Calu3 (cell line): ENCODE results near the gene PNPLA7. TPM values are rescaled to one million over a fixed set of nuclear protein-coding genes. Genes with fewer than 3 reads are reported as not detected.

Source experiments
- BruUV-seq: library from RNA; stranded (reverse); fragments of 400-500 nt; replicated peaks from 2 replicates; lab custom pipeline; 2021; lab: Mats Ljungman, UMichigan
- CTCF ChIA-PET: fragments of 300-600 bp; sonication (Branson Sonifier 250); formaldehyde crosslinking; loops from one replicate; lab custom pipeline; 2022; ENCODE audit warnings: antibody characterized with exemption; lab: Charles Lee
- DNase-seq: peaks from one replicate; pipeline ENCODE4 v3.0.0; 2022
- H3K27ac Mint-ChIP-seq: one replicate; pipeline ENCODE4 v1.8.0; 2022; ENCODE audit warnings: mixed read lengths; ENCODE audit not compliant: unreplicated experiment
- H3K27me3 Mint-ChIP-seq: one replicate; pipeline ENCODE4 v1.8.0; 2022; ENCODE audit warnings: mixed read lengths; ENCODE audit not compliant: unreplicated experiment
- H3K36me3 Mint-ChIP-seq: one replicate; pipeline ENCODE4 v1.8.0; 2022; ENCODE audit warnings: mild to moderate bottlenecking, moderate library complexity, mixed read lengths; ENCODE audit not compliant: insufficient read depth, unreplicated experiment
- H3K4me1 Mint-ChIP-seq: one replicate; pipeline ENCODE4 v1.8.0; 2022; ENCODE audit warnings: mild to moderate bottlenecking, low read depth, mixed read lengths; ENCODE audit not compliant: unreplicated experiment
- H3K4me3 Mint-ChIP-seq: one replicate; pipeline ENCODE4 v1.8.0; 2022; ENCODE audit warnings: mild to moderate bottlenecking, low read depth, moderate library complexity, mixed read lengths; ENCODE audit not compliant: unreplicated experiment
- H3K9me3 Mint-ChIP-seq: one replicate; pipeline ENCODE4 v1.8.0; 2022; ENCODE audit warnings: low read depth, mixed read lengths; ENCODE audit not compliant: unreplicated experiment
- intact Hi-C: fragments of 100-400 bp; cut with micrococcal nuclease; formaldehyde crosslinking; loops from one replicate; pipeline ENCODE4 v1.10.0; 2022; ENCODE audit not compliant: unreplicated experiment
- total RNA-seq: library from RNA; stranded (reverse); gene quantifications from 2 replicates; pipeline ENCODE4 v1.2.3, GENCODE V29; 2022
- TF ChIP-seq, protein P1 (sequence below): fragments of 200-600 bp; IDR thresholded peaks from one replicate; pipeline ENCODE4 v1.8.0; 2022; ENCODE audit warnings: antibody characterized with exemption; ENCODE audit not compliant: unreplicated experiment

Gene PNPLA7
- total RNA-seq, 1 experiment from 2014 or later = 1.8 TPM

DNA sequence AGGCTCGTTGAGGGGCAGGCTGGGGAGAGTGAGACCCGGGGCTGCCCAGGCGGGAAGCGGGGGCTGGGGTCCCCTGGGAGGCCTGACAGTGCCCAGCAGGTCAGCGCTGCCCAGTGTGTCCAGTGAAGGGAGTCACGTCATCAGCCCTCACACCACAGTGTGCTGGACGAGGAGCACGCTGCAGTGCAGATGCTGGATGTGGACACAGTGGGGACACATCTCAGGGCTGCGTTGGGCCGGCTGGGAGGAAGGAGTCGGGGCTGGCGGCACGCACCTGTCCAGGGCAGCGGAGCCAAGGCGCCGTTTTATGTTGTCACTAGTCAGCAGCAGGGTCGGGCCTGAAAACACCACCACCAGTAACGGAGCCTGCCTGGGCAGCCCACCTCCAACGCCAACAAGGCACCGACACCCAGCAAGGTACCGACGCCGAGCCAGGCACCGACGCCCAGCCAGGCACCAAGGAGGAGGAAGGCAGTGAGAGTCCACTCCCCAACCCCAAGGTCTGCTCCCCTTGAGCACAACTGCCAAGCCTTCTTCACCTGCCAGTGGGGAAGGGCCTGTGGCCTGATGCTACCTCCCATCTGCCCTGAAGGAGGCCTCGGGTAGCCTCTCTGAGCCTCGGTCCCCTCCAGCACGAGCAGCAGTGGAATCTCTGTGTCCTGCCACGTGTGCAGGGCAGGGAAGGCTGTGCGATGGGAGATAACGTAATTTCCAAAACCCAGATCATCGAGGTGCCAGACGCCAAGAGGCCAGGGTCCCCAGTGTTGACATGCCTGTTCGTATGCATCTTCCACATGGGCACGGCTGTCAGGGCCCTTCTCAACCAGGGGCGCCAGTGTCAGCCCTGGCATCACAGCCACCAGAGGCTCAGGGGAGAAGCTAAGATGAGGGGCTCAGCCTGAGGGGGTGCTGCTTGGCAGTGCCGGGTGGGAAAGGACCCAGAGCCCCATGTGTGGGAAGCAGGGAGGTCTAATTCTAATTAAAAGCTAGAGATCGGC is 69.2 kb downstream of the PNPLA7 start:
- H3K27ac Mint-ChIP-seq = no peak overlapping the region
- no peak for DNase-seq
- no TSS peak for BruUV-seq
- peaks cover 21% of the 10 kb centered on the region for H3K27me3 Mint-ChIP-seq
- peaks cover 2% of the 10 kb centered on the region for H3K9me3 Mint-ChIP-seq
- CTCF ChIA-PET = no interaction called here
- H3K4me1 Mint-ChIP-seq = no peaks in the 10 kb centered on the region
- H3K36me3 Mint-ChIP-seq = no peaks in the 10 kb centered on the region
- intact Hi-C loops = no loop called here
- TF ChIP-seq, protein P1, sequence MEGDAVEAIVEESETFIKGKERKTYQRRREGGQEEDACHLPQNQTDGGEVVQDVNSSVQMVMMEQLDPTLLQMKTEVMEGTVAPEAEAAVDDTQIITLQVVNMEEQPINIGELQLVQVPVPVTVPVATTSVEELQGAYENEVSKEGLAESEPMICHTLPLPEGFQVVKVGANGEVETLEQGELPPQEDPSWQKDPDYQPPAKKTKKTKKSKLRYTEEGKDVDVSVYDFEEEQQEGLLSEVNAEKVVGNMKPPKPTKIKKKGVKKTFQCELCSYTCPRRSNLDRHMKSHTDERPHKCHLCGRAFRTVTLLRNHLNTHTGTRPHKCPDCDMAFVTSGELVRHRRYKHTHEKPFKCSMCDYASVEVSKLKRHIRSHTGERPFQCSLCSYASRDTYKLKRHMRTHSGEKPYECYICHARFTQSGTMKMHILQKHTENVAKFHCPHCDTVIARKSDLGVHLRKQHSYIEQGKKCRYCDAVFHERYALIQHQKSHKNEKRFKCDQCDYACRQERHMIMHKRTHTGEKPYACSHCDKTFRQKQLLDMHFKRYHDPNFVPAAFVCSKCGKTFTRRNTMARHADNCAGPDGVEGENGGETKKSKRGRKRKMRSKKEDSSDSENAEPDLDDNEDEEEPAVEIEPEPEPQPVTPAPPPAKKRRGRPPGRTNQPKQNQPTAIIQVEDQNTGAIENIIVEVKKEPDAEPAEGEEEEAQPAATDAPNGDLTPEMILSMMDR = no peak
- H3K4me3 Mint-ChIP-seq = no peak overlapping the region

DNA sequence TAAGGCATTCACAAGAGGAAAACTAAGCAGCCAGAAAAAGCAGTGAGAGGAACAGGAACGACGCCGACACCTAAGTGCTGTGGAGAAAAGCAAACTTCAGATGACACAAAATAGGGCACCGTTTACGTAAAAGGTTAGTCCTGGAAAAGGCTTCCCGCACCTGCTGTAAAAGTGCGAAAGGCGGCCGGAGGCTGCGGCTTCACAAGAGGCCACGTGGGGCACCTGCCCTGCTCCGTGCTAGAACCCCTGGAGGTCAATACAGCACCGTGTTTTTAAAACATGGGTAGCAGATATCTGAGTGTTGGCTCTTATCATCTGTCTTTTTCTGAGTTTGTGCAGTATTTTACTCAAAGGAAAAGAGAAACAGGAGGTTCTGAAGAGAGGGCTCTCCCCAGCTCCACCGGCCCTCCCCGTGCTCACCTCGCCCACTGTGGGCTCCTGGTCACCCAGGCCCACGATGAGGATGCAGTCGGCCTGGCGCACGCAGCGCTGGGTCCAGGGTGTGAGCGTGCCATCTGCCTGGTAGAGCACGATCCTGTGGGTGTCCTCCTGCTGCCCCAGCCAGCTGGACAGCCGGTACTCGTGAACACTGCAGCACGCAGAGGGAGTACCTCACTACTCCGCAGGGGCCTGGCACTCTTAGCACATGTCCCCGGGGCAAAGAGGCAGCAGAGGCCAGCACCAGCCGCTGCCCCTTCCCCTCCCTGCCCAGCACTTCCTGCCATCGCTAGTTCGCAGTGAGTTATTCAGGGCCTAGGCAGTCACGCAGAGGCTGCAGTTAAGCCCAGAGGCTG is 70.1 kb downstream of the PNPLA7 start:
- no peak for DNase-seq
- Mint-ChIP-seq H3K9me3 (peaks cover 5% of the 10 kb centered on the region), H3K4me3 (no peak overlapping the region), H3K36me3 (no peaks in the 10 kb centered on the region), H3K27ac (no peak overlapping the region), H3K4me1 (no peaks in the 10 kb centered on the region), H3K27me3 (peaks cover 26% of the 10 kb centered on the region)
- TF ChIP-seq, protein P1 = no peak
- BruUV-seq = no TSS peak
- intact Hi-C loops = no loop called here
- CTCF ChIA-PET = no interaction called here

DNA sequence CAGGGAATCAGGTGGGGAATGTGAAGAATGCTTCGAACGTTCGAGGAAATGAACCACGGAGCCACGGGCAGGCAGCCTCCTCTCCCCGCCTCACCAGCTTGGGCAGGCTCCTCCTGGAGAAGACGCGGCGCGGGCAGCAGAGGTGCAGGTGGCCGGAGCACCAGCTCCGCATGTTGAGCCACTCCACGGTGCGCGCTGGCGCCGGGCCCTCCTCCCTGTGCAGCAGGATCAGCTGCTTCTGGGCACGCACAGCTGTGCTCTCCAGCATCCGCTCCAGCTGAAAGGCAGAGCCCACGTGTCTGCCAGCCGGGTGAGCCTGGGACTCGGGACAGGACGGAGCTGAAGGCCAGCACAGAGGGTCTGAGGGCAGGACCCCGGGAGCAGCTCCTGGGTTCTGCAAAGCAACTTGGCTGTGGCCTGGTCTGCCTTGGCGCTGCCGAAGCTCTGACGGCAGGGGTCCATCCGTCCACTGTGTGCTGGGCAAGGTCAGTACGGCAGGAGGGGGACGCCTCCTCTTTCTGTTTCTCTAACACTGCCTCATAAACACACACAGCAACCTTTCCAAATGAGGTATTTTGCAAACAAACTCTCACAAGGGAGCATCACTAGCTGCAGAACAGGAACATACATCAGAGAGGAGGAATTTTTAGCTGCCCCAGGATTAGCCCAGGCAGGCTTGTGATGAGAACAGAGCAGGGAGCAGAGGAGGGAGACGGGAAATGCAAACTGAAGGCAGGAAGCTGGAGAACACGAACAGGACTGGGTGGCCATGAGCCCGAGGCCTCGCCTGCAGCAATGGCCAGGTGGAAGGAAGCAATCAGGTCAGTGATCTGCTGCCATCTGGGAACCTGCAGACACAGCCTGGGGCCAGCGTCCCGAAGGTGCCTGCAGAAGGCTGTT is 71.0 kb downstream of the PNPLA7 start:
- no peak overlapping the region for H3K27ac Mint-ChIP-seq
- H3K4me3 Mint-ChIP-seq = no peak overlapping the region
- H3K4me1 Mint-ChIP-seq = no peaks in the 10 kb centered on the region
- TF ChIP-seq, protein P1 = no peak
- peaks cover 7% of the 10 kb centered on the region for H3K9me3 Mint-ChIP-seq
- DNase-seq = no peak
- H3K27me3 Mint-ChIP-seq = peaks cover 26% of the 10 kb centered on the region
- intact Hi-C loops = no loop called here
- no peaks in the 10 kb centered on the region for H3K36me3 Mint-ChIP-seq
- CTCF ChIA-PET = no interaction called here
- BruUV-seq = no TSS peak

DNA sequence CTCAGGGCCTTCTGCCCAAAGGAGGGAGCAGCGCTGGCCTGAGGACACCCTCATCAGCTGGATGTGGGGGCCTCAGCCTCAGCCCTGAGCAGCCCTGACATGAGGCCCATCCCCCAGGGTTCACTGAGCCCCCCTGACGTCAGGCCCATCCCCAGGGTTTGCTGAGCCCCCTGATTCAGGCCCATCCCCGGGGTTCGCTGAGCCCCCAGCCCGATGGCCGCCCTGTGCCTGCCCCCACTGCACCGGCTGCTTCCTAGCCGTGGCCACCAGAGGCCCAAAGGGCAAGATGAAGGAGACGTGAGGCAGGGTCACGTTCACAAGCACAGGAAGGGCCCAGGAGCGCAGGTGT is 71.6 kb downstream of the PNPLA7 start:
- Mint-ChIP-seq H3K27ac (no peak overlapping the region), H3K9me3 (peaks cover 8% of the 10 kb centered on the region), H3K4me1 (no peaks in the 10 kb centered on the region), H3K4me3 (no peak overlapping the region), H3K36me3 (no peaks in the 10 kb centered on the region), H3K27me3 (peaks cover 26% of the 10 kb centered on the region)
- intact Hi-C loops = no loop called here
- DNase-seq = no peak
- CTCF ChIA-PET = no interaction called here
- BruUV-seq = no TSS peak
- TF ChIP-seq, protein P1 = no peak
